GM23248 (cell line): ENCODE results near the gene OR6V1. TPM values are rescaled to one million over a fixed set of nuclear protein-coding genes. Genes with fewer than 3 reads are reported as not detected.

Source experiments
- DNase-seq: peaks from one replicate; pipeline ENCODE4 v3.0.0-alpha.2; 2015
- H2AFZ ChIP-seq: fragments of 200-600 bp; sonication (generic); 2 replicates; pipeline ENCODE4 v1.6.1; 2016; ENCODE audit warnings: antibody characterized with exemption
- H3F3A ChIP-seq: fragments of 200-600 bp; sonication (generic); 2 replicates; pipeline ENCODE4 v1.6.1; 2016; ENCODE audit warnings: mild to moderate bottlenecking, antibody characterized with exemption, mixed run types; ENCODE audit not compliant: insufficient read depth
- H3K27ac ChIP-seq: fragments of 200-600 bp; sonication (generic); 2 replicates; pipeline ENCODE4 v1.5.1; 2016; ENCODE audit warnings: mild to moderate bottlenecking
- H3K27me3 ChIP-seq: fragments of 200-600 bp; sonication (generic); replicated peaks from 2 replicates; pipeline ENCODE4 v1.6.1; 2016; ENCODE audit warnings: mild to moderate bottlenecking; ENCODE audit not compliant: insufficient read depth
- H3K36me3 ChIP-seq: fragments of 200-600 bp; sonication (generic); 2 replicates; pipeline ENCODE4 v1.6.1; 2016; ENCODE audit warnings: low read depth, mild to moderate bottlenecking
- H3K4me1 ChIP-seq: fragments of 200-600 bp; sonication (generic); 2 replicates; pipeline ENCODE4 v1.6.1; 2016; ENCODE audit warnings: mild to moderate bottlenecking; ENCODE audit not compliant: insufficient read depth
- H3K4me2 ChIP-seq: fragments of 200-600 bp; sonication (generic); one replicate; pipeline ENCODE4 v1.6.1; 2016; ENCODE audit warnings: mild to moderate bottlenecking; ENCODE audit not compliant: unreplicated experiment
- H3K4me3 ChIP-seq: fragments of 200-600 bp; sonication (generic); 2 replicates; pipeline ENCODE4 v1.5.1; 2016; ENCODE audit warnings: mild to moderate bottlenecking
- H3K79me2 ChIP-seq: fragments of 200-600 bp; sonication (generic); 2 replicates; pipeline ENCODE4 v1.6.1; 2016; ENCODE audit warnings: mild to moderate bottlenecking; ENCODE audit not compliant: insufficient read depth
- H3K9ac ChIP-seq: fragments of 200-600 bp; sonication (generic); 2 replicates; pipeline ENCODE4 v1.6.1; 2016; ENCODE audit warnings: mild to moderate bottlenecking
- H3K9me2 ChIP-seq: fragments of 200-600 bp; sonication (generic); 2 replicates; pipeline ENCODE4 v1.6.1; 2016; ENCODE audit warnings: mixed run types, mild to moderate bottlenecking, moderate library complexity; ENCODE audit not compliant: insufficient read depth
- H3K9me3 ChIP-seq: fragments of 200-600 bp; sonication (generic); one replicate; pipeline ENCODE4 v1.6.1; 2017; ENCODE audit warnings: low read depth
- H4K20me1 ChIP-seq: fragments of 200-600 bp; sonication (generic); 2 replicates; pipeline ENCODE4 v1.6.0; 2016; ENCODE audit not compliant: insufficient read depth
- EZH2 ChIP-seq: fragments of 200-600 bp; sonication (generic); IDR thresholded peaks from 2 replicates; pipeline ENCODE4 v1.6.1; 2018; ENCODE audit warnings: antibody characterized with exemption, mild to moderate bottlenecking; ENCODE audit not compliant: insufficient read depth, poor library complexity, severe bottlenecking
- EZH2phosphoT487 ChIP-seq: fragments of 200-600 bp; sonication (generic); IDR thresholded peaks from 2 replicates; pipeline ENCODE4 v1.6.1; 2018; ENCODE audit warnings: antibody characterized with exemption, moderate library complexity, mild to moderate bottlenecking, low read depth; ENCODE audit not compliant: insufficient read depth
- WGBS, 2 experiments: methylation state at CpG; one replicate each; pipeline ENCODE4 v1.1.6; 2015 to 2017; ENCODE audit warnings: low lambda C conversion rate in 2 of 2, low coverage in 1 of 2; ENCODE audit errors: missing lambda C conversion rate in 2 of 2; 5-methylcytosine and 5-hydroxymethylcytosine counted together
- in situ Hi-C: fragments of 300-500 bp; cut with MboI; formaldehyde crosslinking; loops from 2 replicates; pipeline ENCODE4 v1.15.0; 2020
- polyA plus RNA-seq: library from polyadenylated mRNA; unstranded; fragments of >200 nt; fragmentation: Nextera tagmentation; extraction: Ambion mirVana; gene quantifications from 2 replicates; pipeline ENCODE4 v1.2.1, GENCODE V29; 2016
- total RNA-seq: library from RNA; depleted of rRNA; stranded (reverse); fragments of >200 nt; shearing (Covaris generic); gene quantifications from 2 replicates; pipeline ENCODE4 v1.2.3, GENCODE V29; 2014

OR6V1 gene
- total and polyA plus RNA-seq, 2 experiments from 2014 or later, result not detected

DNA sequence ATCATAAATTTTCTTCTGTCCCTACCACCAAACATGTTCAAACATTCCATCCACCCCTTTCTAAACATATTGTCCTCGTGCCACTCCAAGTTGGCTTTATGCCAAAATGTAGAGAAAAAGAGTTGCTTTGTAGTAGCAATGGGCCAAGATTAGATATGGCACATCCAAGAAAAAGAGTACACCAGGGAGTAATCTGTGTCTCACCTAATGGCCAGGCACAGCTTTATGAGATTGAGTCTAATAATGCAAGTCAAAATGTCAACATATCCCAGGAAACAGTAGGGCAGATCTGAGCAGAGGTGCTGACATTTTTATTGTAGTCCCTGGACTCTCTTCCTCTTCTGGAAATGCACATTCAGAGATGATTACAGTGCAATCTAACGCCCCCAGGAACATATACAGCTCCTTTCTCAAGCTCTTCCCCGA, 5.7 kb upstream of the OR6V1 start:
- Histone ChIP-seq H3K27me3 (peaks cover 2% of the 10 kb centered on the region; the same call in 1 of the 2 replicates), H3K27ac (no peak overlapping the region), H3K4me1 (peaks cover 3% of the 10 kb centered on the region; the same call in 1 of the 2 replicates), H3F3A (no peaks in the 10 kb centered on the region), H3K79me2 (no peaks in the 10 kb centered on the region), H3K4me2 (no peak overlapping the region), H2AFZ (no peak overlapping the region), H3K4me3 (no peak overlapping the region), H3K36me3 (no peaks in the 10 kb centered on the region), H4K20me1 (no peaks in the 10 kb centered on the region), H3K9ac (no peak overlapping the region), H3K9me2 (no peaks in the 10 kb centered on the region), H3K9me3 (no peaks in the 10 kb centered on the region)
- no peak for TF ChIP-seq EZH2phosphoT487
- TF ChIP-seq EZH2, result no peak
- no peak for DNase-seq
- WGBS, 2 experiments, result 2% methylated on average over 3 of the region's 3 CpGs
- in situ Hi-C loops, result no loop called here

DNA sequence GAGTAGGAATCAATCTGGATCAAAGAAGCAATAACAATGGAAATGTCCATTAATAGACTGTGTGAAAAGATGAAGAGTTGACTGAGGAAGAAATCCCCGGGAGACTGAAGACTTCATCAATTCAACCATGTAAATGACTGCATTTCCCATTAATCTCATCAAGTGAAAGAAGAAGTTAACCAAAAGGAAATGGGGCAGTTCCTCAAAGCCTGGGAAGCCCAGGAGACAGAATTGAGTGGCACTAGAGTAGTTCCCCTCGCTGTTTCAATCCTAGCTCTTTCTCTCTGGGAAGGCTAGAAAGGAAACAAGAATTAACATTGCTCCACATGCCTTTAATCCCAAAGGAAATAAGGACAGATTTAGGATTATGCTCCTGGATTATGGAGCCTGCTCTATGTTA, 4.8 kb upstream of the OR6V1 start:
- Histone ChIP-seq H3K36me3 (no peaks in the 10 kb centered on the region), H3K4me3 (no peak overlapping the region), H3K27ac (no peak overlapping the region), H3K4me1 (peaks cover 3% of the 10 kb centered on the region; the same call in 1 of the 2 replicates), H3K9me2 (no peaks in the 10 kb centered on the region), H2AFZ (no peak overlapping the region), H3K9ac (no peak overlapping the region), H3F3A (no peaks in the 10 kb centered on the region), H3K4me2 (no peak overlapping the region), H3K27me3 (peaks cover 6% of the 10 kb centered on the region; the same call in 1 of the 2 replicates), H4K20me1 (no peaks in the 10 kb centered on the region), H3K9me3 (no peaks in the 10 kb centered on the region), H3K79me2 (no peaks in the 10 kb centered on the region)
- in situ Hi-C loops, result no loop called here
- WGBS, 2 experiments, result 12 to 13% methylated on average over 2 of the region's 2 CpGs
- DNase-seq, result no peak
- no peak for TF ChIP-seq EZH2phosphoT487
- TF ChIP-seq EZH2, result no peak

DNA sequence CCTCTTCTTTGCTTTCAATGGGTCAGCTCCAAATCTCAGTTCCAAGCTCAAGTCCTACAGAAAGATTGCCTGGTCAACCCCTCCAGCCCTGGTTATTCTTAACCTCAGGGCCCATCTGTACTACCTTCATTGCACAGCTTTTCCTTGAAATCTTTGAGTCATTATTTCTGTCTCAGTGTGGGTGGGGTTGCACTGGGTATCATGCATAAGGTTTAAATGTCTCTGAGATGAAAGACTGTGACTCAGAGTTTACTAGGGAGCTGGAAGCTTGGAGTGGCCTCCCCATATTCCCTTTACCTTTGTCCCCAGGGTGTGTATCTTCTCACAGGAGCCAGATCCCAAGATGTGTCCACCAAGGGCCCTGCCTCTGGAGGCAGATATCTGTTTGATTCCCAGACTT, 3.3 kb upstream of the OR6V1 start:
- H3K4me2 ChIP-seq, result no peak overlapping the region
- H3K4me1 ChIP-seq, result no peaks in the 10 kb centered on the region
- H3K36me3 ChIP-seq, result no peaks in the 10 kb centered on the region
- TF ChIP-seq EZH2phosphoT487 (no peak), EZH2 (no peak)
- no peaks in the 10 kb centered on the region for H4K20me1 ChIP-seq
- no peaks in the 10 kb centered on the region for H3K9me2 ChIP-seq
- in situ Hi-C loops, result no loop called here
- no peaks in the 10 kb centered on the region for H3K9me3 ChIP-seq
- H3F3A ChIP-seq, result no peaks in the 10 kb centered on the region
- peaks cover 6% of the 10 kb centered on the region; the same call in 1 of the 2 replicates for H3K27me3 ChIP-seq
- no peak overlapping the region for H2AFZ ChIP-seq
- H3K27ac ChIP-seq, result no peak overlapping the region
- no peaks in the 10 kb centered on the region for H3K79me2 ChIP-seq
- peak; percentile 33 for DNase-seq
- no peak overlapping the region for H3K9ac ChIP-seq
- H3K4me3 ChIP-seq, result no peak overlapping the region

DNA sequence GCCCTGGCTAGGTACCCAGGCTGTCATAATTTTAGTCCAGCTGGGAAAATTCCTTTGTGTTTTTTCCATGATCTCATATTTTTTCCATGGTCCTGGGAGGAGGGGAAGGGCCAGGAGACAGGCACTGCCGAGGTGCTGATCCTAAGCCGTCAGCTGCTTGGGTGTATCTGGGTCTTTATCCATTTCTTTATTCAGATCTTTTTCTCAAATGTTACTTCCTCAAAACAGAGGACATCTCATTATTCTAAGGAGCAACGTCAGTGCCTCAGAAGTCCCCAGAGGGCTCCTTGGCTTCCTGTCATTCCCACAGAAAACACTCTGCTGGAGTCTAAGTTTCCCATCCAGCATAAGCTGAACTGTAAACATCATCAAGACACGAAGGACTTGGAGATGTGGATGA, 2.8 kb upstream of the OR6V1 start:
- H3K27me3 ChIP-seq, result peaks cover 7% of the 10 kb centered on the region
- no peak overlapping the region for H3K27ac ChIP-seq
- in situ Hi-C loops, result no loop called here
- no peaks in the 10 kb centered on the region for H3K79me2 ChIP-seq
- no peaks in the 10 kb centered on the region for H3K9me2 ChIP-seq
- H2AFZ ChIP-seq, result no peak overlapping the region
- no peak overlapping the region for H3K9ac ChIP-seq
- no peaks in the 10 kb centered on the region for H4K20me1 ChIP-seq
- no peaks in the 10 kb centered on the region for H3F3A ChIP-seq
- no peak for DNase-seq
- H3K36me3 ChIP-seq, result no peaks in the 10 kb centered on the region
- no peak for TF ChIP-seq EZH2phosphoT487
- TF ChIP-seq EZH2, result no peak
- H3K4me2 ChIP-seq, result no peak overlapping the region
- no peak overlapping the region for H3K4me3 ChIP-seq
- no peaks in the 10 kb centered on the region for H3K4me1 ChIP-seq
- 11 to 16% methylated on average over 4 of the region's 4 CpGs for WGBS, 2 experiments
- no peaks in the 10 kb centered on the region for H3K9me3 ChIP-seq

DNA sequence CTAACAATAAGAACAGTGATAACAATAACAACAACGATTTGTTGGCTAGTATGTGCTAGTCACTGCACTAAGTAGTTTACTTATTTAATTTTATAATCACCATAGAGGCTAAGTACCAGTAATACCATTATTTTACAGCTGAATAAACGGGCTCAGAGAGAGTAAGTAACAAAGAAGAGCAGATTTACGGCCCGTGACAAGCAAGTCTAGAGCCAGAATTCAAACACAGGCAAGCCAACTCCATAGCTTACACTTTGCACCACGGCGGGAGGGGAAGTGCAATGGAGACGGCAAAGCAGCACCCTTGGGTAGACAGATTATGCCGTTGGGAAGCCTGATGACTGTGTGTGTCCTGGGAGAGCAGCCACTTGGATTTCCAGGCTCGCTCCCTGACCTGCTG, 1.2 kb upstream of the OR6V1 start:
- H3K27me3 ChIP-seq, result peaks cover 13% of the 10 kb centered on the region
- H3F3A ChIP-seq, result no peaks in the 10 kb centered on the region
- no peak overlapping the region for H3K4me2 ChIP-seq
- no peaks in the 10 kb centered on the region for H3K9me2 ChIP-seq
- 34 to 39% methylated on average over 9 of the region's 9 CpGs for WGBS, 2 experiments
- TF ChIP-seq EZH2phosphoT487 (no peak), EZH2 (no peak)
- H3K4me1 ChIP-seq, result no peaks in the 10 kb centered on the region
- no peaks in the 10 kb centered on the region for H3K9me3 ChIP-seq
- H3K4me3 ChIP-seq, result no peak overlapping the region
- H4K20me1 ChIP-seq, result no peaks in the 10 kb centered on the region
- no peak overlapping the region for H3K27ac ChIP-seq
- no peak overlapping the region for H3K9ac ChIP-seq
- H2AFZ ChIP-seq, result no peak overlapping the region
- DNase-seq, result no peak
- in situ Hi-C loops, result no loop called here
- no peaks in the 10 kb centered on the region for H3K79me2 ChIP-seq
- no peaks in the 10 kb centered on the region for H3K36me3 ChIP-seq
